ENCODE results near the gene SERTAD2. TPM values are rescaled to one million over a fixed set of nuclear protein-coding genes. Genes with fewer than 3 reads are reported as not detected.

SERTAD2 gene
- total RNA-seq, 1 donor from 2014 or later, result 42.2 TPM

GRCh38 chr2:64638502-64639120 is 15.1 kb downstream of the SERTAD2 start:
- peaks cover 19% of the 10 kb centered on the region for H3K36me3 ChIP-seq (ENCODE audit: insufficient read depth, low read length)
- Mint-ChIP-seq H3K9me3 (ENCODE audit: unreplicated experiment) (no peaks in the 10 kb centered on the region), H3K27ac (ENCODE audit: unreplicated experiment) (no peak overlapping the region), H3K27me3 (ENCODE audit: low read depth, unreplicated experiment) (no peaks in the 10 kb centered on the region), H3K4me3 (ENCODE audit: unreplicated experiment) (no peak overlapping the region), H3K36me3 (ENCODE audit: low read depth, unreplicated experiment) (peaks cover 12% of the 10 kb centered on the region), H3K4me1 (ENCODE audit: low read depth, unreplicated experiment) (peaks cover 59% of the 10 kb centered on the region)
- H3K4me3 ChIP-seq (ENCODE audit: insufficient read depth, low read depth, low read length), result no peak overlapping the region
- H3K9ac ChIP-seq (ENCODE audit: low read length), result no peak overlapping the region
- H3K4me2 ChIP-seq (ENCODE audit: low read length), result no peak overlapping the region
- H3K27me3 ChIP-seq (ENCODE audit: insufficient read depth, low read length), result no peaks in the 10 kb centered on the region
- H3K27ac ChIP-seq (ENCODE audit: low read depth, low read length), result no peak overlapping the region
- peaks cover 12% of the 10 kb centered on the region for H3K4me1 ChIP-seq (ENCODE audit: insufficient read depth, low read length)
- DNase-seq (ENCODE audit: low read depth) (no peak), FAIRE-seq (no peak)
- H4K20me1 ChIP-seq (ENCODE audit: insufficient read depth, low read length), result peaks cover 87% of the 10 kb centered on the region
- no peaks in the 10 kb centered on the region for H3K9me3 ChIP-seq (ENCODE audit: insufficient read depth, low read depth, low read length)
- TF ChIP-seq EZH2 (IDR thresholded peaks at IDR 0.05; ENCODE audit: insufficient read depth, low read length) (no peak), CTCF (IDR thresholded peaks at IDR 0.05; ENCODE audit: insufficient read depth, low read depth, low read length) (no peak)
- H3K79me2 ChIP-seq (ENCODE audit: insufficient read depth, low read length), result peaks cover 94% of the 10 kb centered on the region
- no peak overlapping the region for H2AFZ ChIP-seq (ENCODE audit: low read depth, low read length)

- no peak overlapping the region for H3K4me3 ChIP-seq (ENCODE audit: insufficient read depth, low read depth, low read length)
- no peak for DNase-seq (ENCODE audit: low read depth)
- peaks cover 92% of the 10 kb centered on the region for H3K79me2 ChIP-seq (ENCODE audit: insufficient read depth, low read length)
- H3K27me3 Mint-ChIP-seq (ENCODE audit: low read depth, unreplicated experiment), result no peaks in the 10 kb centered on the region
- H4K20me1 ChIP-seq (ENCODE audit: insufficient read depth, low read length), result peaks cover 89% of the 10 kb centered on the region
- H3K4me3 Mint-ChIP-seq (ENCODE audit: unreplicated experiment), result peak overlapping the region; percentile 41
- H3K9me3 ChIP-seq (ENCODE audit: insufficient read depth, low read depth, low read length), result no peaks in the 10 kb centered on the region
- no peaks in the 10 kb centered on the region for H3K27me3 ChIP-seq (ENCODE audit: insufficient read depth, low read length)
- peaks cover 6% of the 10 kb centered on the region for H3K4me1 ChIP-seq (ENCODE audit: insufficient read depth, low read length)
- peak overlapping the region; percentile 59 for H3K27ac Mint-ChIP-seq (ENCODE audit: unreplicated experiment)
- peaks cover 12% of the 10 kb centered on the region for H3K36me3 Mint-ChIP-seq (ENCODE audit: low read depth, unreplicated experiment)
- peaks cover 25% of the 10 kb centered on the region for H3K36me3 ChIP-seq (ENCODE audit: insufficient read depth, low read length)
- no peak overlapping the region for H3K9ac ChIP-seq (ENCODE audit: low read length)
- H3K9me3 Mint-ChIP-seq (ENCODE audit: unreplicated experiment), result no peaks in the 10 kb centered on the region
- no peak for FAIRE-seq
- H3K4me2 ChIP-seq (ENCODE audit: low read length), result no peak overlapping the region
- H2AFZ ChIP-seq (ENCODE audit: low read depth, low read length), result no peak overlapping the region
- TF ChIP-seq CTCF (IDR thresholded peaks at IDR 0.05; ENCODE audit: insufficient read depth, low read depth, low read length) (no peak), EZH2 (IDR thresholded peaks at IDR 0.05; ENCODE audit: insufficient read depth, low read length) (no peak)
- H3K27ac ChIP-seq (ENCODE audit: low read depth, low read length), result no peak overlapping the region
- peaks cover 52% of the 10 kb centered on the region for H3K4me1 Mint-ChIP-seq (ENCODE audit: low read depth, unreplicated experiment)
Measured at GRCh38 chr2:64637931-64638330, 15.8 kb downstream of the SERTAD2 start.

- peaks cover 4% of the 10 kb centered on the region for H3K4me1 ChIP-seq (ENCODE audit: insufficient read depth, low read length)
- no peak overlapping the region for H2AFZ ChIP-seq (ENCODE audit: low read depth, low read length)
- H3K36me3 Mint-ChIP-seq (ENCODE audit: low read depth, unreplicated experiment), result peaks cover 13% of the 10 kb centered on the region
- peaks cover 25% of the 10 kb centered on the region for H3K36me3 ChIP-seq (ENCODE audit: insufficient read depth, low read length)
- H3K27me3 ChIP-seq (ENCODE audit: insufficient read depth, low read length), result no peaks in the 10 kb centered on the region
- peaks cover 47% of the 10 kb centered on the region for H3K4me1 Mint-ChIP-seq (ENCODE audit: low read depth, unreplicated experiment)
- no peak for FAIRE-seq
- TF ChIP-seq CTCF (IDR thresholded peaks at IDR 0.05; ENCODE audit: insufficient read depth, low read depth, low read length) (no peak), EZH2 (IDR thresholded peaks at IDR 0.05; ENCODE audit: insufficient read depth, low read length) (no peak)
- no peak for DNase-seq (ENCODE audit: low read depth)
- H3K9ac ChIP-seq (ENCODE audit: low read length), result no peak overlapping the region
- H4K20me1 ChIP-seq (ENCODE audit: insufficient read depth, low read length), result peaks cover 88% of the 10 kb centered on the region
- no peaks in the 10 kb centered on the region for H3K9me3 ChIP-seq (ENCODE audit: insufficient read depth, low read depth, low read length)
- H3K4me2 ChIP-seq (ENCODE audit: low read length), result no peak overlapping the region
- no peak overlapping the region for H3K27ac ChIP-seq (ENCODE audit: low read depth, low read length)
- H3K27me3 Mint-ChIP-seq (ENCODE audit: low read depth, unreplicated experiment), result no peaks in the 10 kb centered on the region
- H3K79me2 ChIP-seq (ENCODE audit: insufficient read depth, low read length), result peaks cover 88% of the 10 kb centered on the region
- H3K4me3 Mint-ChIP-seq (ENCODE audit: unreplicated experiment), result no peak overlapping the region
- H3K27ac Mint-ChIP-seq (ENCODE audit: unreplicated experiment), result no peak overlapping the region
- H3K4me3 ChIP-seq (ENCODE audit: insufficient read depth, low read depth, low read length), result no peak overlapping the region
- H3K9me3 Mint-ChIP-seq (ENCODE audit: unreplicated experiment), result no peaks in the 10 kb centered on the region
Measured at GRCh38 chr2:64637000-64637635, 16.6 kb downstream of the SERTAD2 start.

All from astrocyte (in vitro differentiated cells and primary cell).